Pericardium fibroblast (primary cell): ENCODE data around the gene BRSK1. TPM values are rescaled to one million over a fixed set of nuclear protein-coding genes. Genes with fewer than 3 reads are reported as not detected.

Experiments used
- total RNA-seq: library from RNA; depleted of rRNA; stranded (reverse); fragments of >200 nt; gene quantifications from 2 replicates; pipeline ENCODE4 v1.2.3, GENCODE V29; 2015

Gene BRSK1
- 2.2 and 8.6 TPM in 2 replicates for total RNA-seq

GRCh38 chr19:55283548-55284377 lies at the start of gene BRSK1:
Gene BRSK1 (plus strand): TSS chr19:55283997. CDS start chr19:55284443, 446 bp downstream.

GRCh38 chr19:55258828-55259539 lies 24.8 kb upstream of the BRSK1 start, which contains the start of gene PPP6R1:
Gene PPP6R1 (minus strand): TSS chr19:55259017. CDS start chr19:55247103, 11,914 bp downstream.

DNA sequence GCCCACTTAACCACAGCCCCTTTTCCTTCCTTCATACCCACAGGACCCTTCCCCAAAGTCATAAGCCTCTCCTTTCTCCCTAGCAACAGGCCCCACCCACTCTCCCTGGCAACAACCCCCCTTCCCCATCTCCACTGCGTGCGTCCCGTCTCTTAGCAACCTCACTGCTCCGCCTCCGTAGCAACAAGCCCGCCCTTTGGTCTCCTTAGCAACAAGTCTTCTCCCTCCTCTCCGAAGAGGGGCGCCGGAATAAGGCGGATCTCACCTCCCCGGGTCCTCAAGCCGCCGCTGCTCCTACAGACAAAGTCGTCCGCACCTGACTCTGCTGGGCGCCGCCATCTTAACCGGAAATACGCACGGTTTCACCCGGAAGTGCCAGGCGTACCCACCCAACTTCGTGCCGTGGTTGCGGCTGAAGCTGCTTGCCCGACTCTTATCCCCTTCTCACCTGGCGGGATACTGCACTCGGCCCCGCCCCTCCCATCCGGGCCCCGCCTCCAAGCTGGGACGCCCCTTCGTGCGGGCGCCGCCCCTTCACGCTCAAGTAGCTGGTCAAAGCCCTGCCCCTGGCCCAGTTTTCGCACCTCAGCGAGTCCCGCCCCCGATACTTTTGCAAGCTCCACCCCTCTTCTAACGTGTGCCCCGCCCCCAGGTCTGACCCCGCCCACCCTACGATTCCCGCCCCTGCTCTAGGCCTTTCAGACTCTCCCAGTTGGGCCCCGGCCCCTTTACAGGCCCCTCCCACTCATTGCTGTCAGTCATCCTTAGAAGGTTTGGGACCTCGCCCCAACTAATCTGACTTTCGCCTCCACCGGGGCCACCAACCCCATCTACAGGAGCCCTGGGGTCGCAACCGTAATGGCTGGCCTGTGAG lies 3.8 kb upstream of the BRSK1 start, which contains the start of gene HSPBP1:
Gene HSPBP1, minus strand, starts transcription at position 341 of the 874 bp plus-strand sequence. CDS start 502 bp downstream, outside the sequence.

GRCh38 chr19:55325172-55325571 lies 41.4 kb downstream of the BRSK1 start, which contains the start of gene TMEM150B:
Gene TMEM150B (minus strand): TSS chr19:55325341. CDS start chr19:55321036, 4,305 bp downstream.

DNA sequence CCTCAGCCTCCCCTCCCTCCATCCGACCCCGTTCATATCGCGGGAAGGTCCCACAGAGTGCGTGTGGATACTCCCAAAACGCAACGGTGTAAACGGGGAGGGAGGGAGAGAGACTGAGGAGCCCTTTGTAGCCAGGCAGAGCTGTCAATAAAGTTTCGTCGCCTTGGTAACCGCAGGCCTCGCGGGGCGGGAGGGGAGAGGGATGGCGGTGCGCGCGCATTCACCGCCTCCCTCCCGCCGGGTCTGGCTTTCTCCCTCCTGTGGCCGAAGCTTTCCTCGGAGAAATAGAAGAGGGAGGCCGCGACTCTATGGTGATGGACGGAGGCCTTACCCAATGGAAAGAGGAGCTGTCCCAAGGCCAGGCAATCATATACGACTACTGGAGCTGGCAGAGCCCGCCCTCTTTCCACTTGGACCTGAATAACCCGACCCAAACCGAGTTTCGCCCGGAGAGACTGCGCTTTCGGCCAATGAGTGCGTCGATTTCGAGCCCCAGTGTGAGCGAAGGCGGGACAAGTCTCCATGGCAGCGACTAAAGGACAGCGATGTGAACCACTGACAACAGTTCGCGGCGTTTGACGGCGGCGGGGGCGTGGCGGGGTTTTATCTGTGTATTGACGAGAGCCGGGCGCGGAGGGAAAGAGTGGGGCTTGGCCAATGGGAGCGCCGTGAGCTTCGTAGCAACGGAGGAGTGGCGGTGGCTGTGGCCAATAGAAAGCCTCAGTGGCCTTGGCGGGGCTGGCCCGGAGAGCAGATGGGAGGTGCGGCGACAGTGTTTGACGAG lies 55.5 kb downstream of the BRSK1 start, which contains the start of gene KMT5C:
Gene KMT5C, plus strand, starts transcription at position 772 of the 784 bp plus-strand sequence. CDS start 2,061 bp downstream, outside the sequence.

GRCh38 chr19:55354698-55355212 lies 71.0 kb downstream of the BRSK1 start, which contains the start of gene COX6B2:
Gene COX6B2 (minus strand): TSS chr19:55354719. CDS start chr19:55354521, 198 bp downstream.

Other genes starting within 250 kb of the BRSK1 start
- not detected in 2 replicates for gene GP6, start 245.7 kb upstream of the BRSK1 start, total RNA-seq
- 6.4 and 8.1 TPM in 2 replicates for gene RDH13, start 220.8 kb upstream of the BRSK1 start, total RNA-seq
- 0.60 and 2.5 TPM in 2 replicates for gene EPS8L1, start 208.1 kb upstream of the BRSK1 start, total RNA-seq
- gene PPP1R12C, start 166.4 kb upstream of the BRSK1 start, total RNA-seq: 71.1 and 98.8 TPM in 2 replicates
- 5.4 and 9.0 TPM in 2 replicates for gene TNNT1, start 134.8 kb upstream of the BRSK1 start, total RNA-seq
- gene TNNI3, start 126.3 kb upstream of the BRSK1 start, total RNA-seq: 0.58 TPM in 1 of 2 replicates, not detected in the other
- gene DNAAF3, start 117.4 kb upstream of the BRSK1 start, total RNA-seq: 0.26 TPM in 1 of 2 replicates, not detected in the other
- gene SYT5, start 103.7 kb upstream of the BRSK1 start, total RNA-seq: 0.26 TPM in 1 of 2 replicates, not detected in the other
- gene PTPRH, start 74.5 kb upstream of the BRSK1 start, total RNA-seq: 7.0 and 9.4 TPM in 2 replicates
- gene TMEM86B, start 55.2 kb upstream of the BRSK1 start, total RNA-seq: 0.51 and 0.93 TPM in 2 replicates
- 30.5 and 31.7 TPM in 2 replicates for gene PPP6R1, start 25.0 kb upstream of the BRSK1 start, total RNA-seq
- gene HSPBP1, start 3.9 kb upstream of the BRSK1 start, total RNA-seq: 26.7 and 37.5 TPM in 2 replicates
- not detected in 2 replicates for gene TMEM150B, start 41.3 kb downstream of the BRSK1 start, total RNA-seq
- 6.4 and 6.5 TPM in 2 replicates for gene KMT5C, start 55.9 kb downstream of the BRSK1 start, total RNA-seq
- gene COX6B2, start 70.7 kb downstream of the BRSK1 start, total RNA-seq: not detected in 2 replicates
- gene GARIN5B, start 79.3 kb downstream of the BRSK1 start, total RNA-seq: not detected in 2 replicates
- 0.77 TPM in 1 of 2 replicates, not detected in the other for gene IL11, start 86.5 kb downstream of the BRSK1 start, total RNA-seq
- gene TMEM190, start 92.8 kb downstream of the BRSK1 start, total RNA-seq: 0.17 TPM in 1 of 2 replicates, not detected in the other
- gene TMEM238, start 100.3 kb downstream of the BRSK1 start, total RNA-seq: 0.23 and 0.60 TPM in 2 replicates
- gene RPL28, start 101.9 kb downstream of the BRSK1 start, total RNA-seq: 452 and 1,009 TPM in 2 replicates
- gene UBE2S, start 123.8 kb downstream of the BRSK1 start, total RNA-seq: 42.2 and 50.1 TPM in 2 replicates
- gene SHISA7, start 159.3 kb downstream of the BRSK1 start, total RNA-seq: not detected in 2 replicates
- 86.5 and 89.5 TPM in 2 replicates for gene ISOC2, start 177.6 kb downstream of the BRSK1 start, total RNA-seq
- not detected in 2 replicates for gene C19orf85, start 180.8 kb downstream of the BRSK1 start, total RNA-seq
- 1.9 and 4.2 TPM in 2 replicates for gene ZNF628, start 192.6 kb downstream of the BRSK1 start, total RNA-seq
- gene NAT14, start 201.2 kb downstream of the BRSK1 start, total RNA-seq: 16.6 and 25.1 TPM in 2 replicates
- 9.1 and 19.5 TPM in 2 replicates for gene SSC5D, start 204.4 kb downstream of the BRSK1 start, total RNA-seq